ENCODE data around the gene URB2. TPM values are rescaled to one million over a fixed set of nuclear protein-coding genes. Genes with fewer than 3 reads are reported as not detected.

URB2 gene
- total RNA-seq, 1 experiment from 2014 or later, result 21.9 TPM

DNA sequence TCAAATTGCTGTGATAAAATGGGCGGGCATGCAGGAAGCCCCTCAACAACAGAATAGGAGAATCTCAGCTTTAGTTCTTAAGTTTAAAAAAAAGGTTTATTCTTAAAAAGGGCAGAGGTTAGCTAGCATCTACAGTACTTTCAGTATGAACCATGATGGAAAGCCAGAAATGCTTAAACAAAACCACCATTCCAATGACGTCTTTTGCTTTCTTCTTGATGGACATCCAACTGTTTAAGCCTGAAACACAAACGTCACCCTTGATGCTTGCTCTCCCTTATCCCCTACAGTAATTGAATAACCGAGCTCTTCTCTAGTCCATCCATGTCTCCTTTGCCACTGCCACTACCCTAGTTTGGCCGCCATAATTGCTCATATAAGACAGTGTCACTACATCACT, 25.8 kb upstream of the URB2 start:
- no peak for ATAC-seq
- H3K4me1 ChIP-seq (ENCODE audit: control insufficient read depth, insufficient read depth, low read length), result no peaks in the 10 kb centered on the region
- no peaks in the 10 kb centered on the region for H3K9me3 ChIP-seq (ENCODE audit: control insufficient read depth, insufficient read depth, low read depth, low read length)
- TF ChIP-seq SIN3A (IDR thresholded peaks at IDR 0.05; ENCODE audit: borderline replicate concordance, insufficient read depth, low read depth, low read length) (no peak), POLR2AphosphoS5 (IDR thresholded peaks at IDR 0.05; ENCODE audit: low read depth, low read length) (no peak), TCF7L2 (IDR thresholded peaks at IDR 0.05; ENCODE audit: low read depth, low read length) (no peak)
- TF ChIP-seq, protein P1, sequence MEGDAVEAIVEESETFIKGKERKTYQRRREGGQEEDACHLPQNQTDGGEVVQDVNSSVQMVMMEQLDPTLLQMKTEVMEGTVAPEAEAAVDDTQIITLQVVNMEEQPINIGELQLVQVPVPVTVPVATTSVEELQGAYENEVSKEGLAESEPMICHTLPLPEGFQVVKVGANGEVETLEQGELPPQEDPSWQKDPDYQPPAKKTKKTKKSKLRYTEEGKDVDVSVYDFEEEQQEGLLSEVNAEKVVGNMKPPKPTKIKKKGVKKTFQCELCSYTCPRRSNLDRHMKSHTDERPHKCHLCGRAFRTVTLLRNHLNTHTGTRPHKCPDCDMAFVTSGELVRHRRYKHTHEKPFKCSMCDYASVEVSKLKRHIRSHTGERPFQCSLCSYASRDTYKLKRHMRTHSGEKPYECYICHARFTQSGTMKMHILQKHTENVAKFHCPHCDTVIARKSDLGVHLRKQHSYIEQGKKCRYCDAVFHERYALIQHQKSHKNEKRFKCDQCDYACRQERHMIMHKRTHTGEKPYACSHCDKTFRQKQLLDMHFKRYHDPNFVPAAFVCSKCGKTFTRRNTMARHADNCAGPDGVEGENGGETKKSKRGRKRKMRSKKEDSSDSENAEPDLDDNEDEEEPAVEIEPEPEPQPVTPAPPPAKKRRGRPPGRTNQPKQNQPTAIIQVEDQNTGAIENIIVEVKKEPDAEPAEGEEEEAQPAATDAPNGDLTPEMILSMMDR (IDR thresholded peaks at IDR 0.05), result no peak
- TF ChIP-seq, protein P2, sequence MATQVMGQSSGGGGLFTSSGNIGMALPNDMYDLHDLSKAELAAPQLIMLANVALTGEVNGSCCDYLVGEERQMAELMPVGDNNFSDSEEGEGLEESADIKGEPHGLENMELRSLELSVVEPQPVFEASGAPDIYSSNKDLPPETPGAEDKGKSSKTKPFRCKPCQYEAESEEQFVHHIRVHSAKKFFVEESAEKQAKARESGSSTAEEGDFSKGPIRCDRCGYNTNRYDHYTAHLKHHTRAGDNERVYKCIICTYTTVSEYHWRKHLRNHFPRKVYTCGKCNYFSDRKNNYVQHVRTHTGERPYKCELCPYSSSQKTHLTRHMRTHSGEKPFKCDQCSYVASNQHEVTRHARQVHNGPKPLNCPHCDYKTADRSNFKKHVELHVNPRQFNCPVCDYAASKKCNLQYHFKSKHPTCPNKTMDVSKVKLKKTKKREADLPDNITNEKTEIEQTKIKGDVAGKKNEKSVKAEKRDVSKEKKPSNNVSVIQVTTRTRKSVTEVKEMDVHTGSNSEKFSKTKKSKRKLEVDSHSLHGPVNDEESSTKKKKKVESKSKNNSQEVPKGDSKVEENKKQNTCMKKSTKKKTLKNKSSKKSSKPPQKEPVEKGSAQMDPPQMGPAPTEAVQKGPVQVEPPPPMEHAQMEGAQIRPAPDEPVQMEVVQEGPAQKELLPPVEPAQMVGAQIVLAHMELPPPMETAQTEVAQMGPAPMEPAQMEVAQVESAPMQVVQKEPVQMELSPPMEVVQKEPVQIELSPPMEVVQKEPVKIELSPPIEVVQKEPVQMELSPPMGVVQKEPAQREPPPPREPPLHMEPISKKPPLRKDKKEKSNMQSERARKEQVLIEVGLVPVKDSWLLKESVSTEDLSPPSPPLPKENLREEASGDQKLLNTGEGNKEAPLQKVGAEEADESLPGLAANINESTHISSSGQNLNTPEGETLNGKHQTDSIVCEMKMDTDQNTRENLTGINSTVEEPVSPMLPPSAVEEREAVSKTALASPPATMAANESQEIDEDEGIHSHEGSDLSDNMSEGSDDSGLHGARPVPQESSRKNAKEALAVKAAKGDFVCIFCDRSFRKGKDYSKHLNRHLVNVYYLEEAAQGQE (IDR thresholded peaks at IDR 0.05; ENCODE audit: insufficient read depth in 1 of 2, low read depth in 2 of 2, low read length in 1 of 2), result no peak
- intact Hi-C loops (cut with micrococcal nuclease; ENCODE audit: unreplicated experiment), result no loop called here
- no TSS peak for BruUV-seq (replicated peaks)
- no peaks in the 10 kb centered on the region for H3K27me3 ChIP-seq (ENCODE audit: control insufficient read depth, insufficient read depth, low read length)
- CTCF ChIA-PET, result no interaction called here
- no peak for DNase-seq (ENCODE audit: low read depth, low spot score)
- H3K4me3 ChIP-seq (ENCODE audit: low read depth in 2 of 2, low read length in 2 of 2), result no peak overlapping the region
- in situ Hi-C loops (cut with HindIII; ENCODE audit: low pct_unique_long_range_greater_than_20kb, low sequenced_read_pairs), result no loop called here
- peaks cover 18% of the 10 kb centered on the region for H3K36me3 ChIP-seq (ENCODE audit: control insufficient read depth, insufficient read depth, low read length)
- POLR2A ChIA-PET, result no interaction called here
- H3K27ac ChIP-seq (ENCODE audit: low read length), result no peak overlapping the region

DNA sequence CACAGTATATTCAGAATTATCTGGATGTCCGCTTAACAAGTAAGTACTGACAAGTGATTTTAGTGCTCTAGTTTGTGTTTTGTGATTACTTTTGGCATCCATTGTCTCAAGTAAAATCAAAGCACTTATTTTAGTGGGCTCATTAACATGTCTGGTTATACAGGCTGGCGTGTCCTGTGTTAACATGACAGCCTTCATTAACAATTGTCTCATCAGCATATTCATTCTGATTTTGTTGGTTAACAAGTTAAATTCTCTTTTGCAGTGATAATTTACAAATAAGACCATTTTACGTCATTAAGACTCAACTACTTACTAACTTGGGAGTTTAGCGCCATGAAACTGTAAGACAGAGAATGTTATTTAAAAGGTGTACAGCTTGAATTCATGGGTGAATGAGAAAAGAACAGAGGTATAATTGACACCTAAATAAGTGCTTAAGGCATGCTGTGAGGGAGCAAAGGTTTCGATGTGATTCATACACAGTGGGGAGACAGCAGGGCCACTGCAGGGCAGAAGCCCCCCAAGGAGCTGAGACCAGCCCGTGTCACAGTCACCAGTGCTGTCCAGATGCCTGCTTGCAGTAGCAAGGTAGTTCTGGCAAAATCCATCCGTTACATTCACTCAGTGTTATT, 22.6 kb upstream of the URB2 start:
- H3K27me3 ChIP-seq (ENCODE audit: control insufficient read depth, insufficient read depth, low read length), result no peaks in the 10 kb centered on the region
- no peaks in the 10 kb centered on the region for H3K4me1 ChIP-seq (ENCODE audit: control insufficient read depth, insufficient read depth, low read length)
- ChIA-PET CTCF (no interaction called here), POLR2A (no interaction called here)
- H3K36me3 ChIP-seq (ENCODE audit: control insufficient read depth, insufficient read depth, low read length), result peaks cover 37% of the 10 kb centered on the region
- no peak for ATAC-seq
- in situ Hi-C loops (cut with HindIII; ENCODE audit: low pct_unique_long_range_greater_than_20kb, low sequenced_read_pairs), result no loop called here
- intact Hi-C loops (cut with micrococcal nuclease; ENCODE audit: unreplicated experiment), result no loop called here
- no peak overlapping the region for H3K27ac ChIP-seq (ENCODE audit: low read length)
- H3K9me3 ChIP-seq (ENCODE audit: control insufficient read depth, insufficient read depth, low read depth, low read length), result no peaks in the 10 kb centered on the region
- BruUV-seq (replicated peaks), result no TSS peak
- DNase-seq (ENCODE audit: low read depth, low spot score), result no peak
- no peak overlapping the region for H3K4me3 ChIP-seq (ENCODE audit: low read depth in 2 of 2, low read length in 2 of 2)
- TF ChIP-seq, protein P1 (IDR thresholded peaks at IDR 0.05), result no peak
- TF ChIP-seq TCF7L2 (IDR thresholded peaks at IDR 0.05; ENCODE audit: low read depth, low read length) (no peak), POLR2AphosphoS5 (IDR thresholded peaks at IDR 0.05; ENCODE audit: low read depth, low read length) (no peak), SIN3A (IDR thresholded peaks at IDR 0.05; ENCODE audit: borderline replicate concordance, insufficient read depth, low read depth, low read length) (no peak)
- TF ChIP-seq, protein P2 (IDR thresholded peaks at IDR 0.05; ENCODE audit: insufficient read depth in 1 of 2, low read depth in 2 of 2, low read length in 1 of 2), result no peak

Data from Panc1 (cell line).